Choroid plexus epithelial cell (primary cell): ENCODE measurements around the gene METAP2.

Experiments
- DNase-seq: peaks from one replicate; pipeline ENCODE4 v3.0.0-alpha.2; 2010; ENCODE audit warnings: low read depth
- H3K4me3 ChIP-seq: 2 replicates; pipeline ENCODE4 v1.5.1; 2011; ENCODE audit warnings: low read depth, mild to moderate bottlenecking, control low read depth, low read length, moderate library complexity
- CTCF ChIP-seq: conservative IDR thresholded peaks from 2 replicates; pipeline ENCODE4 v1.5.1; 2011; ENCODE audit warnings: low read depth, mild to moderate bottlenecking, control low read depth, inconsistent platforms, low read length, moderate library complexity

METAP2 gene

GRCh38 chr12:95544756-95545155, 70.8 kb downstream of the METAP2 start:
- TF ChIP-seq CTCF: no peak
- H3K4me3 ChIP-seq: no peak overlapping the region
- no peak for DNase-seq

GRCh38 chr12:95545303-95545702, 71.4 kb downstream of the METAP2 start:
- no peak overlapping the region for H3K4me3 ChIP-seq
- no peak for DNase-seq
- TF ChIP-seq CTCF: no peak

- no peak overlapping the region for H3K4me3 ChIP-seq
- DNase-seq: no peak
- no peak for TF ChIP-seq CTCF
Observed at GRCh38 chr12:95545731-95546490, 72.0 kb downstream of the METAP2 start.

- TF ChIP-seq CTCF: no peak
- DNase-seq: no peak
- no peak overlapping the region for H3K4me3 ChIP-seq
Observed at GRCh38 chr12:95546491-95546813, 72.5 kb downstream of the METAP2 start.

GRCh38 chr12:95547522-95548055, 73.6 kb downstream of the METAP2 start:
- H3K4me3 ChIP-seq: peak overlapping the region; percentile 45
- peak; percentile 36 for DNase-seq
- no peak for TF ChIP-seq CTCF

- H3K4me3 ChIP-seq: peak overlapping the region; percentile 45
- DNase-seq: no peak
- TF ChIP-seq CTCF: no peak
Observed at GRCh38 chr12:95548056-95548538, 74.1 kb downstream of the METAP2 start.
